Common myeloid progenitor, CD34-positive (primary cell): ENCODE results near the gene GATA3.
"Not testable (repeated sequence)": the region's sequence is repeated elsewhere in the genome, so short reads cannot be mapped to it uniquely, and the experiment has no call there.

Experiments used
- CTCF ChIA-PET: fragments of 350-600 bp; sonication (Branson Sonifier 250); formaldehyde crosslinking; loops from one replicate; lab custom pipeline; 2021; ENCODE audit warnings: antibody characterized with exemption; lab: Charles Lee
- POLR2A ChIA-PET: fragments of 350-600 bp; sonication (Branson Sonifier 250); formaldehyde crosslinking; loops from one replicate; lab custom pipeline; 2021; ENCODE audit warnings: antibody characterized with exemption; lab: Charles Lee
- DNase-seq, 3 donors: peaks; one replicate each; pipeline versions ENCODE4 v3.0.0 to v3.0.0-alpha.2; 2013
- H3K27ac ChIP-seq, 2 experiments: 1 replicate in 1 of 2; 2 replicates in 1 of 2; pipeline ENCODE4 v1.7.0; 2013; ENCODE audit warnings: inconsistent platforms in 2 of 2, low read length in 2 of 2, mild to moderate bottlenecking in 2 of 2, low read depth in 1 of 2, moderate library complexity in 1 of 2; ENCODE audit not compliant: severe bottlenecking in 2 of 2, insufficient read depth in 1 of 2, poor library complexity in 1 of 2
- H3K27me3 ChIP-seq, 5 experiments: replicated peaks in 2 of 5; 1 replicate in 3 of 5; 2 replicates in 2 of 5; pipeline versions ENCODE4 v1.6.1 to v1.7.0; 2013; ENCODE audit warnings: low read length in 4 of 5, mild to moderate bottlenecking in 2 of 5, moderate library complexity in 2 of 5, inconsistent platforms in 1 of 5; ENCODE audit not compliant: insufficient read depth in 5 of 5, control insufficient read depth in 4 of 5
- H3K36me3 ChIP-seq, 4 experiments: 1 replicate in 2 of 4; 2 replicates in 2 of 4; pipeline versions ENCODE4 v1.6.1 to v1.7.0; 2013; ENCODE audit warnings: low read length in 3 of 4, control low read depth in 1 of 4, mild to moderate bottlenecking in 1 of 4; ENCODE audit not compliant: control insufficient read depth in 4 of 4, insufficient read depth in 4 of 4
- H3K4me1 ChIP-seq, 4 experiments: 1 replicate in 3 of 4; 2 replicates in 1 of 4; pipeline versions ENCODE4 v1.6.1 to v1.7.1; 2013; ENCODE audit warnings: low read length in 3 of 4, mild to moderate bottlenecking in 3 of 4, control low read depth in 1 of 4, inconsistent platforms in 1 of 4, moderate library complexity in 1 of 4; ENCODE audit not compliant: control insufficient read depth in 4 of 4, insufficient read depth in 4 of 4; ENCODE audit errors: control extremely low read depth in 1 of 4
- H3K4me3 ChIP-seq, 7 experiments: 1 replicate in 4 of 7; 2 replicates in 3 of 7; pipeline versions ENCODE4 v1.5.1 to v1.7.0; 2013; ENCODE audit warnings: mild to moderate bottlenecking in 7 of 7, low read length in 6 of 7, moderate library complexity in 6 of 7, inconsistent platforms in 2 of 7, low read depth in 2 of 7, control low read depth in 1 of 7; ENCODE audit not compliant: insufficient read depth in 4 of 7, control insufficient read depth in 1 of 7; ENCODE audit errors: extremely low read depth in 1 of 7
- H3K9me3 ChIP-seq, 5 experiments: 1 replicate in 4 of 5; 2 replicates in 1 of 5; pipeline versions ENCODE4 v1.6.1 to v1.7.1; 2013; ENCODE audit warnings: low read length in 4 of 5, mild to moderate bottlenecking in 2 of 5, inconsistent platforms in 1 of 5, low read depth in 1 of 5, moderate library complexity in 1 of 5; ENCODE audit not compliant: control insufficient read depth in 4 of 5, insufficient read depth in 2 of 5; ENCODE audit errors: control extremely low read depth in 1 of 5
- WGBS: methylation state at CpG from one replicate; pipeline ENCODE4 v1.1.5; 2013; ENCODE audit not compliant: insufficient coverage; 5-methylcytosine and 5-hydroxymethylcytosine counted together

The GATA3 gene

GRCh38 chr10:8017277-8017676, 37.2 kb upstream of the GATA3 start:
- H3K4me1 ChIP-seq, result no peaks in the 10 kb centered on the region
- no peaks in the 10 kb centered on the region for H3K27me3 ChIP-seq
- H3K9me3 ChIP-seq, result no peaks in the 10 kb centered on the region
- peaks cover 0 to 13% (median 3%) of the 10 kb centered on the region in 4 experiments for H3K36me3 ChIP-seq
- H3K4me3 ChIP-seq, result no peak overlapping the region
- CTCF ChIA-PET, result no interaction called here
- H3K27ac ChIP-seq, result no peak overlapping the region
- WGBS, result 80% methylated on average over 4 of the region's 6 CpGs
- POLR2A ChIA-PET, result no interaction called here
- DNase-seq, result no peak

- Histone ChIP-seq H3K27ac (no peak overlapping the region), H3K27me3 (peaks cover 0 to 19% (median 3%) of the 10 kb centered on the region in 5 experiments), H3K36me3 (no peaks in the 10 kb centered on the region), H3K9me3 (no peaks in the 10 kb centered on the region), H3K4me3 (no peak overlapping the region), H3K4me1 (no peaks in the 10 kb centered on the region)
- WGBS, result 100% methylated on average over 2 of the region's 4 CpGs
- DNase-seq, result no peak
- ChIA-PET CTCF (no interaction called here), POLR2A (no interaction called here)
Observed at GRCh38 chr10:8023321-8023720, 31.2 kb upstream of the GATA3 start.

GRCh38 chr10:8023851-8024250, 30.6 kb upstream of the GATA3 start:
- Histone ChIP-seq H3K4me3 (no peak overlapping the region), H3K9me3 (no peaks in the 10 kb centered on the region), H3K36me3 (no peaks in the 10 kb centered on the region), H3K4me1 (no peaks in the 10 kb centered on the region), H3K27me3 (peaks cover 0 to 19% (median 3%) of the 10 kb centered on the region in 5 experiments), H3K27ac (no peak overlapping the region)
- ChIA-PET CTCF (no interaction called here), POLR2A (no interaction called here)
- no peak for DNase-seq
- WGBS, result 100% methylated on average over 2 of the region's 2 CpGs

- ChIA-PET POLR2A (interaction anchor here (0.6 kb wide), 2 partner anchors 353 to 498 kb away, joined by 4 read pairs; no protein-coding TSS in a partner anchor), CTCF (no interaction called here)
- Histone ChIP-seq H3K36me3 (no peaks in the 10 kb centered on the region), H3K4me3 (peak overlapping the region in 4 of 7 experiments; percentile 23 to 58 (median 50)), H3K27ac (no peak overlapping the region), H3K4me1 (no peaks in the 10 kb centered on the region), H3K9me3 (no peaks in the 10 kb centered on the region), H3K27me3 (peaks cover 0 to 29% (median 6%) of the 10 kb centered on the region in 5 experiments)
- no peak for DNase-seq
- 67% methylated on average over 6 of the region's 17 CpGs for WGBS
Observed at GRCh38 chr10:8026349-8027259, 27.9 kb upstream of the GATA3 start.

GRCh38 chr10:8031211-8031610, 23.3 kb upstream of the GATA3 start:
- not testable (repeated sequence) for H3K36me3 ChIP-seq, H3K27ac ChIP-seq, H3K9me3 ChIP-seq, H3K4me3 ChIP-seq, DNase-seq
- Histone ChIP-seq H3K4me1 (peaks cover 0 to 26% (median 18%) of the 10 kb centered on the region in 4 experiments), H3K27me3 (peaks cover 6 to 67% (median 30%) of the 10 kb centered on the region in 5 experiments)
- ChIA-PET POLR2A (interaction anchor here (0.5 kb wide), 1 partner anchor 20 kb away, joined by 4 read pairs; no protein-coding TSS in a partner anchor), CTCF (interaction anchor here (1.1 kb wide), 1 partner anchor 26 kb away, joined by 3 read pairs; no protein-coding TSS in a partner anchor)
- WGBS, result 94% methylated on average over 4 of the region's 5 CpGs

GRCh38 chr10:8032558-8032957, 21.9 kb upstream of the GATA3 start:
- H3K27me3 ChIP-seq, result peaks cover 6 to 70% (median 42%) of the 10 kb centered on the region in 5 experiments
- DNase-seq, result no peak
- ChIA-PET POLR2A (no interaction called here), CTCF (interaction anchor here (1.1 to 2.2 kb wide), 4 partner anchors 11 to 1176 kb away, joined by 3 to 6 read pairs (median 4); no protein-coding TSS in a partner anchor)
- WGBS, result 98% methylated on average over 7 of the region's 7 CpGs
- no peaks in the 10 kb centered on the region for H3K36me3 ChIP-seq
- H3K4me3 ChIP-seq, result no peak overlapping the region
- no peaks in the 10 kb centered on the region for H3K9me3 ChIP-seq
- no peak overlapping the region for H3K27ac ChIP-seq
- H3K4me1 ChIP-seq, result peaks cover 0 to 29% (median 22%) of the 10 kb centered on the region in 4 experiments
